Right lobe of liver (tissue), 6 donors: ENCODE measurements around the gene FLOT2. TPM values are rescaled to one million over a fixed set of nuclear protein-coding genes. Genes with fewer than 3 reads are reported as not detected.
A peak's percentile ranks its signal among the peaks of the same experiment; 100 is the strongest.
"Not testable (repeated sequence)": the region's sequence is repeated elsewhere in the genome, so short reads cannot be mapped to it uniquely, and the experiment has no call there.

Source experiments
- ATAC-seq, 4 donors: fragments of 200-7000 bp; cut with Tn5 transposase; one replicate each; pipeline ENCODE4 v1.9.1; 2020; ENCODE audit warnings: mild to moderate bottlenecking in 4 of 4, moderate library complexity in 4 of 4
- DNase-seq, 3 donors: peaks; one replicate each; pipeline ENCODE4 v3.0.0-alpha.2; 2020
- H3K27ac ChIP-seq, 3 donors: fragments of 200-600 bp; one replicate each; pipeline ENCODE4 v1.8.0; 2022
- H3K27me3 ChIP-seq, 2 donors: fragments of 200-600 bp; one replicate each; pipeline ENCODE4 v1.8.0; 2022
- H3K36me3 ChIP-seq, 4 donors: fragments of 200-600 bp; sonication (generic) in 1 of 4; one replicate each; pipeline versions ENCODE4 v1.5.1 to v1.8.0; 2017 to 2022; ENCODE audit warnings: control low read depth in 1 of 4
- H3K4me1 ChIP-seq, 4 donors: fragments of 200-600 bp; sonication (generic) in 1 of 4; one replicate each; pipeline versions ENCODE4 v1.5.1 to v1.8.0; 2017 to 2022; ENCODE audit warnings: control low read depth in 1 of 4
- H3K4me3 ChIP-seq, 3 donors: fragments of 200-600 bp; one replicate each; pipeline ENCODE4 v1.8.0; 2022
- H3K9me3 ChIP-seq, 4 donors: fragments of 200-600 bp; sonication (generic) in 1 of 4; one replicate each; pipeline versions ENCODE4 v1.5.1 to v1.8.0; 2017 to 2022; ENCODE audit warnings: control low read depth in 1 of 4
- POLR2A ChIP-seq: fragments of 450-650 bp; IDR thresholded peaks from one replicate; pipeline ENCODE4 v1.6.1; 2017; ENCODE audit warnings: antibody characterized with exemption, mild to moderate bottlenecking
- WGBS: methylation state at CpG from one replicate; pipeline ENCODE4 v1.1.6; 2018; ENCODE audit warnings: low coverage, low lambda C conversion rate; ENCODE audit not compliant: insufficient coverage; ENCODE audit errors: missing lambda C conversion rate; 5-methylcytosine and 5-hydroxymethylcytosine counted together
- intact Hi-C, 2 donors: fragments of 100-400 bp; cut with DNase I; formaldehyde crosslinking; loops; one replicate each; pipeline versions ENCODE4 v1.11.2 to v1.14.1; 2022
- total RNA-seq, 6 experiments: library from RNA; depleted of rRNA in 2 of 6; stranded (reverse); fragments of >200 nt in 2 of 6; fragmentation: NEBNext Ultra II Directional in 3 of 6; extraction: Animal tissue kit (Norgen Biotek cat#: 25700) in 3 of 6; gene quantifications; one replicate each; pipeline versions ENCODE4 v1.1.0 to v1.2.4, GENCODE V29; 2016 to 2023
- TF ChIP-seq, protein P1 (sequence below), 4 donors: fragments of 200-600 bp in 3 of 4; fragments of 450-650 bp in 1 of 4; IDR thresholded peaks; one replicate each; pipeline versions ENCODE4 v1.5.1 to v1.8.0; 2016 to 2022; ENCODE audit warnings: antibody characterized with exemption in 4 of 4, mild to moderate bottlenecking in 2 of 4
- donor health status: DM: no; HTN: yes; CAD: no.
- donor health status: DM: no; HTN: no; CAD: no.
- donor health status: DM: no; HTN: no; CAD: no.
- donor health status: DM: no; HTN: yes; CAD: no.
- donor health status: DM: no; HTN: yes; CAD: no.

Gene FLOT2
- total RNA-seq, 6 experiments from 2014 or later = 64.9 to 131 (median 82.8) TPM

- intact Hi-C loops = loop anchor here in 1 of 2 donors (10.0 kb wide), 2 partner anchors 60 to 90 kb away; no protein-coding TSS in a partner anchor
- 2% methylated on average over 26 of the region's 42 CpGs for WGBS
- TF ChIP-seq, protein P1, sequence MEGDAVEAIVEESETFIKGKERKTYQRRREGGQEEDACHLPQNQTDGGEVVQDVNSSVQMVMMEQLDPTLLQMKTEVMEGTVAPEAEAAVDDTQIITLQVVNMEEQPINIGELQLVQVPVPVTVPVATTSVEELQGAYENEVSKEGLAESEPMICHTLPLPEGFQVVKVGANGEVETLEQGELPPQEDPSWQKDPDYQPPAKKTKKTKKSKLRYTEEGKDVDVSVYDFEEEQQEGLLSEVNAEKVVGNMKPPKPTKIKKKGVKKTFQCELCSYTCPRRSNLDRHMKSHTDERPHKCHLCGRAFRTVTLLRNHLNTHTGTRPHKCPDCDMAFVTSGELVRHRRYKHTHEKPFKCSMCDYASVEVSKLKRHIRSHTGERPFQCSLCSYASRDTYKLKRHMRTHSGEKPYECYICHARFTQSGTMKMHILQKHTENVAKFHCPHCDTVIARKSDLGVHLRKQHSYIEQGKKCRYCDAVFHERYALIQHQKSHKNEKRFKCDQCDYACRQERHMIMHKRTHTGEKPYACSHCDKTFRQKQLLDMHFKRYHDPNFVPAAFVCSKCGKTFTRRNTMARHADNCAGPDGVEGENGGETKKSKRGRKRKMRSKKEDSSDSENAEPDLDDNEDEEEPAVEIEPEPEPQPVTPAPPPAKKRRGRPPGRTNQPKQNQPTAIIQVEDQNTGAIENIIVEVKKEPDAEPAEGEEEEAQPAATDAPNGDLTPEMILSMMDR (IDR thresholded peaks at IDR 0.05) = no peak
- peak; percentile 57 for TF ChIP-seq POLR2A
- Histone ChIP-seq H3K27ac (peak within 1 kb of the TSS; percentile 46 to 54 (median 50)), H3K4me3 (peak within 1 kb of the TSS; percentile 78 to 96 (median 96)), H3K9me3 (no peaks in the 10 kb centered on the region), H3K27me3 (no peaks in the 10 kb centered on the region), H3K36me3 (peaks cover 0 to 25% (median 10%) of the 10 kb centered on the region in 4 donors), H3K4me1 (peaks cover 0 to 12% (median 3%) of the 10 kb centered on the region in 4 donors)
- DNase-seq (peak; percentile 86 to 91 (median 90)), ATAC-seq (peak; percentile 99 to 100 (median 100))
Measured at GRCh38 chr17:28854457-28855335, 42.8 kb downstream of the FLOT2 start, which contains the start of gene ERAL1. Gene ERAL1 (plus strand): TSS chr17:28855016. CDS start chr17:28855035, 19 bp downstream.

- ATAC-seq = no peak
- Histone ChIP-seq H3K9me3 (no peaks in the 10 kb centered on the region), H3K4me3 (no peak overlapping the region), H3K27ac (no peak overlapping the region), H3K4me1 (peaks cover 0 to 12% (median 3%) of the 10 kb centered on the region in 4 donors), H3K36me3 (peaks cover 0 to 11% (median 2%) of the 10 kb centered on the region in 4 donors), H3K27me3 (no peaks in the 10 kb centered on the region)
- TF ChIP-seq, protein P1 (IDR thresholded peaks at IDR 0.05) = no peak
- TF ChIP-seq POLR2A = no peak
- intact Hi-C loops = loop anchor here in 1 of 2 donors (10.0 kb wide), 2 partner anchors 62 to 88 kb away; no protein-coding TSS in a partner anchor
- DNase-seq = no peak
- 85% methylated on average over 1 of the region's 2 CpGs for WGBS
Measured at GRCh38 chr17:28853295-28853694, 44.2 kb downstream of the FLOT2 start.

DNA sequence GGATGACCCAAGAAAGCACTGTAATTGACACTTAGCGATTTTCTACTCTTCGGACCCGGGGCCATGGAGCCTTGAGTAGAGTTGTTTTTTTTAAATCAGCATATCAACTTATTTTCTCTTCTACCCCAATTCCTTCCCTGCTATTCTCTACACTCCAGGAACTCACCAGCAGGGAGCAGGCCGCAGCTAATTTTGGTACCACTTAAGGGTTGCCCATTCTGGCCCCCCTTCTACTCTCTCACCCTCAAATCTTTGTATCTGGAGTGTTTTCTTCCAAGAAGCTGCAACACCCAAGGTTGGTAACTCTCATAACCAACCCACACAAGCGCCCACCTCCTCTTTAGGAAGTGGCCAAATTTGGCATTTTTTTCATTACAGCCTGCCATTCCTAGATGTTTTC is 48.3 kb downstream of the FLOT2 start:
- Histone ChIP-seq H3K4me3 (no peak overlapping the region), H3K9me3 (no peaks in the 10 kb centered on the region), H3K36me3 (no peaks in the 10 kb centered on the region), H3K27ac (no peak overlapping the region), H3K4me1 (peaks cover 0 to 3% (median 0%) of the 10 kb centered on the region in 4 donors), H3K27me3 (no peaks in the 10 kb centered on the region)
- no peak for TF ChIP-seq POLR2A
- TF ChIP-seq, protein P1 (IDR thresholded peaks at IDR 0.05) = no peak
- 76% methylated on average over 5 of the region's 5 CpGs for WGBS
- DNase-seq (no peak), ATAC-seq (no peak)
- intact Hi-C loops = no loop called here

- DNase-seq (peak in 2 of 3 donors; percentile 39 to 52), ATAC-seq (peak; percentile 39 to 67 (median 47))
- H3K9me3 ChIP-seq, H3K27me3 ChIP-seq, H3K4me1 ChIP-seq, H3K36me3 ChIP-seq, H3K27ac ChIP-seq, intact Hi-C loops, H3K4me3 ChIP-seq: not testable (repeated sequence)
- TF ChIP-seq, protein P1 (IDR thresholded peaks at IDR 0.05) = peak; percentile 22 to 44 (median 33)
- WGBS = 93% methylated on average over 13 of the region's 15 CpGs
Measured at GRCh38 chr17:28848667-28849066, 48.9 kb downstream of the FLOT2 start.

- ATAC-seq, intact Hi-C loops: not testable (repeated sequence)
- 82% methylated on average over 7 of the region's 9 CpGs for WGBS
Measured at GRCh38 chr17:28846699-28847098, 50.8 kb downstream of the FLOT2 start.

More at GRCh38 chr17:28846699-28847098, 50.8 kb downstream of the FLOT2 start:
- H3K27ac ChIP-seq, H3K4me3 ChIP-seq, H3K4me1 ChIP-seq, H3K36me3 ChIP-seq, H3K9me3 ChIP-seq, H3K27me3 ChIP-seq: not testable (repeated sequence)
- DNase-seq = peak in 1 of 3 donors; percentile 3
